Hematopoietic multipotent progenitor cell treated with erythropoietin and hydrocortisone succinate and interleukin-3 and kit ligand, for 15 days (in vitro differentiated cells): ENCODE measurements around the gene LGALS1.
"Not testable (repeated sequence)": the region's sequence is repeated elsewhere in the genome, so short reads cannot be mapped to it uniquely, and the experiment has no call there.

ENCODE experiments used
- DNase-seq: peaks from one replicate; pipeline ENCODE4 v3.0.0-alpha.2; 2015; ENCODE audit warnings: low spot score

The LGALS1 gene

DNA sequence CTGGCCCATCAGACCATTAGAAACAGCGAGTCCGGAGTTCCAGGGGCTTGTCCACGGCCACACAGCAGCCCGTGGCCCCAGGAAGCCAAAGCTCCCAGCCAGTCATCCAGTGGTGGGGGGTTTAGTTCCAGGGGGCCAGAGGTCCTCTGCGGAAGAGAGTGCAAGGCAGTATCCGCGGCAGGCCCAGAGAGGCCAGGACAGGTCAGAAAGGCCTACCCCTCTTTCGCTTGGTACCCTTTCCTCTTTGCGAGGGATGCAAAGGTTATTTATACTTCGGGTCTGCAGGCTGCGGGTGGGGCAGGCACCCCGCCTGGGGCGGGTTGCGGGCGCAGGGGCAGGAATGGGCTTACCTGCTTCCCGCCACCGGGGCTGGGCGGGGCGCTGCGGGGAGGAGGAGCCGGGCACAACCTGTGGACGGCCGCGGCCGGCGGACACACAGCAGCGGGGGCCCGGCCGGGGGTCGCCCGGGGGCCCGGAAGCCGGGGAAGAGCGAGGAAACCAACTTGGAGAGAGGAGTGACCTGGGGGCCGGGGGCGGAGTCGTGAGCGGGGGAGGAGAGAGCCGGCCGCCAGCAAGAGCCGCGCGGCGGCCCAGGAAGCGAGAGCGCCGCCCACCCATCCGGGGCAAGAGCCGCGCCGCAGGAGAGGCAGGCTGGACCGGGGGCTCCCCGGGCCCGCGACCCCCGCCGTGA, 36.2 kb upstream of the LGALS1 start, which contains the start of gene SH3BP1:
TSS of gene SH3BP1 (plus strand) at position 600 of the 691 bp plus-strand sequence. CDS start 119 bp downstream, outside the sequence.
- DNase-seq: no peak

DNA sequence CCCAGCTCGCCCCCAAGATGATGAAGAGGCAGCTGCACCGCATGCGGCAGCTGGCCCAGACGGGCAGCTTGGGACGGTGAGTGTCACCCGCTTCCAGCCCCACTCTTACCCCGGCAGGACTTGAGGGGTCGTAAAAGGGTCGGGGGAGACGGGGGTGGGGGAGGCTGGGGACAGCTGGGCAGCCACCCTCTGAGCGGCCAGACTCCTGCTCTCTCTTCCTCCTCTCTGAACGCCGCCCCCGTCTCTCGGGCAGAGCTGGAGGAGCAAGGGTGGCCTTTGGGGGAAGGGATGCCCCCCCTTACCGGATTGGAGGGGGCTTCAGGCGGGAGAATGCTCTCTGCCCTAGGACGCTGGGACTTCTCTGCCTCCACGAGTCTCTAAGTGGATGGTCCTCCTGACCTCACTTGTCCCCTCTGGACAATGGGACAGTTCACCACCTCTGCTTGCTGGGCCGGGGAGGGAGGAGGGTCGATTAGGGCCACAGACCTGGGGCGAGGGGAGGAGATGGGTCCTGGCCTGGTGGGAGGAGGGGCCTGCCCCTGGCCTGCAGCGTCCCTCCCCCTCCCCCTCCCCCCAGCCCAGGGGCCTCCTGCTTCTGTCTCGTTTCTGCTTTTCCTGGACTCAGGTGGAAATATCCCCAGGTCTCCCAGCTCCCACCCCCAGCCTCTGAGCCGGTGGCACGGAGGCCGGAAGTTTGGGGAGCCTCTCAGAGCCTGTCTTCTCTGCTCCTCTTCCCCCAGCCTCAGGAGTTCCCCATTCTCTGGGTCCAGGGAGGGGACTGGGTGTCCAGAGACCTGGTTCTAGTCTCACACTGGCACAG, 35.5 kb upstream of the LGALS1 start:
- DNase-seq: no peak

DNA sequence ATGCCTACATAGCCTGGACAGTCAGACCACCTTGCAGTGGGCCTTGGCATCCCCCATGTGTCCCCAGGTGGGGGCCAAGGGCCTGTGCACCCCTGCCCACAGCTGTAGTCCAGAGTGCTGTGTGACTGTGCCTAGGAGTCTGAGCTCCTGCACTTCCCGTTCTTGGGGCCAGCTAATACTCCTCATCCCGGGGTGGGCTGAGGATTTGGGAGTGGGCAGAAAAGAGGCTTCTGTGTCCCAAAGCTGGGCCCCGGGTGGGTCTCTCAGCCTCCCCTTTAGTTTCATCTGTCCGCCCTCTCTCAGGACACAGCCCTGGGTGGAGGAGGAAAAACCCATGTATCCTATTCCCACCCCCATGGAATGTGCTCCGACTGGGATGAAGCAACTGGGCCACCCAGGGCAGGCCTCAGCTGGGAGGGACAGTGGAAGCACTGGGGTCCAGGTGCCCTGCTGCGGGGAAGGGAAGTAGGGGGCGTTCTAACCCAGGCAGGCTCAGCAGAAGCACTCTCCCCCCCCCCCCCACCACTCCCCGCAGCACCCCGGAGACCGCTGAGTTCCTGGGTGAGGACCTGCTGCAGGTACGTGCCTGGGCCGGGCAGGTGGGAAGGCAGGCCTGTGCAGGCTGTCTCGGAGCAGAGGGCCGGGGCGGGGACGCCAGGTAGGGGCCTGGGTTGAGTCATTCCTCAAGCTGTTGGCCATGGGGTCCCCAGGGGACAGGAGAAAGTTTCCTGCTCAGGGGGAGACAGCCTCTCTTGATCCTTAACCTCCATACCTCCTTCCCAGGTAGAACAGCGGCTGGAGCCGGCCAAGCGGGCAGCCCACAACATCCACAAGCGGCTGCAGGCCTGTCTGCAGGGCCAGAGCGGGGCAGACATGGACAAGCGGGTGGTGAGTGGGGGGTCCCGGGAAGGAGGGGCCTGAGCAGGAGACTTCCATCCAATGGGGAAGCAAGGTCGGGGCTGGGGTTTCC, 34.6 kb upstream of the LGALS1 start:
- no peak for DNase-seq

DNA sequence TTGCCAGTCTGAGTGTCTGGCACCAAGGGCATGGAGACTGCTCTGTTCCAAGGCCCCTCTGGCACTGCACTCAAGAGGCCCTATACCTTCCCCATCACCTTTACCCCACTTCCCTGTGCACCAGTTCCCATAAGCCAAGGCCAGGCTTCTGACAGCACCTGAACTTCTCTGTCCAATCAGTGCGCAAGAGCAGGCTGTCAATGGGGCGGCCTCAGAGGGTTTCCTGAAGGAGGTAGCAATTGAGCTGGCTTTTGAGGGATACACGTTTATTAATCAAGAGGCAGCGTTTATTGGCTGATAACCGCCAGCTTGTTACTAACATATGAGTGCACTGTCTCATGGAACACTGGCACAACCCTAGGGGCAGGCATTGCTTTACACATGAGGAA, 33.9 kb upstream of the LGALS1 start:
- DNase-seq: no peak

DNA sequence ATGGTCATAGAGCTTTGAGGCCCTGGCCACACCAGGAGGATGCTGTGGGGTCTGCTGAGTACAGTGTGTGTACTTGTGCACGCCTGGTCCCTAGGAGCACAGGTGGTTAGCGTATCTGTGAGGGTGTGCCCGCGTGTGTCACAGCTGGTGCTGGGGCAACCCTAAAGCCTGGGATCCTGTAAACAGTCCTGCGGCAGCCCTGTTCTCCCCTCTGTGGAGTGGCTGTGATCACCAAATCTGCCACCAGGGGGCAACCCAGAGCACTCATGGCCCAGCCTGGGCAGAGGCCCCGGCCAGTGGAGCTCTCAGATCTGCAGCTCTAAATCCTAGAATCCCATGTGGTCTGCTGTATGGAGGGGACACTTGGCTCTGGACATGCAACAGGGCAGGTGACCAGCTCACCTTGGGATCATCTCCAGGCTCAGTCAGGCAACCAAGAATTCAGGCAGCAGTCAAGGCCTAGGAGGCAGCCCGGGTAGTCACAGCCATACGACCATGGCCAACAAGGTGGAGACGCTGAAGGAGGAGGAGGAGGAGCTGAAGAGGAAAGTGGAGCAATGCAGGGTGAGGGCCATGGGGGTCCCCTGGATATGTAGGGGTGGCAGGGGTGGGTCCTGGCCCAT, 32.1 kb upstream of the LGALS1 start:
- DNase-seq: peak; percentile 82

DNA sequence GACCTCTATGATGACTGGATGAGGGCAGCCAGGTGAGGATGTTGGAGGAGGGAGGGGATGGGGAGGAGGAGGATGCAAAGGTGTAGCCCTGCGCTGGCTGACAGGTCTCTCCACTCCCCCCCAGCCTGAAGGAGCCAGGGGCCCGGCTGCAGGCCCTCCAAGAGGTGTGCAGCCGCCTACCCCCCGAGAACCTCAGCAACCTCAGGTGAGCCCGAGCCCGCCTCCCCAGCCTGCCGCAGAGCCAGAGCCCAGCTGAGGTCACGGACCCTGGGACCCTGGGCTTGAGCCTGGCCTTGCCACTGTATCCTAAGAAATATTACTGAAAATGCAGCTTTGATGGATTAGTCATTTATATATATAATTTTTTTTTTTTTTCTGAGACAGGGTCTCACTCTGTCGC, 28.1 kb upstream of the LGALS1 start:
- no peak for DNase-seq

DNA sequence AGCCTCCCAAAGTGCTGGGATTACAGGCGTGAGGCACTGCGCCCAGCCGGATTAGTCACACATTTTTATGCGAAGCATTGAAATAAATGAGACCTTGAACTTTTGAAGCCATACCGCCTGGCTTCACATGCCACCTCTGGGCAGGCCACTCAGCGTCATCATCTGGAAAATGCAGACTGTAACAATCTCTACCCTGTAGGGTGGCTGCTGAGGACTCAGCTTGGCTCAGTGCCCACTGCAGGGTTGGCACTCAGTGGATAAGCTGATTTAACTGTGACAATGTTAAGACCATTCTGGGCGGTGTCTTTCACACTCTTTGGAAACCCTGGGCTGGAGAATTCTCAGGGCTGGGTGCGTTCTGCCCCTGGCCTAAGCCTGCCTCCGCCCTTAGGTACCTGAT, 27.5 kb upstream of the LGALS1 start:
- peak; percentile 80 for DNase-seq

DNA sequence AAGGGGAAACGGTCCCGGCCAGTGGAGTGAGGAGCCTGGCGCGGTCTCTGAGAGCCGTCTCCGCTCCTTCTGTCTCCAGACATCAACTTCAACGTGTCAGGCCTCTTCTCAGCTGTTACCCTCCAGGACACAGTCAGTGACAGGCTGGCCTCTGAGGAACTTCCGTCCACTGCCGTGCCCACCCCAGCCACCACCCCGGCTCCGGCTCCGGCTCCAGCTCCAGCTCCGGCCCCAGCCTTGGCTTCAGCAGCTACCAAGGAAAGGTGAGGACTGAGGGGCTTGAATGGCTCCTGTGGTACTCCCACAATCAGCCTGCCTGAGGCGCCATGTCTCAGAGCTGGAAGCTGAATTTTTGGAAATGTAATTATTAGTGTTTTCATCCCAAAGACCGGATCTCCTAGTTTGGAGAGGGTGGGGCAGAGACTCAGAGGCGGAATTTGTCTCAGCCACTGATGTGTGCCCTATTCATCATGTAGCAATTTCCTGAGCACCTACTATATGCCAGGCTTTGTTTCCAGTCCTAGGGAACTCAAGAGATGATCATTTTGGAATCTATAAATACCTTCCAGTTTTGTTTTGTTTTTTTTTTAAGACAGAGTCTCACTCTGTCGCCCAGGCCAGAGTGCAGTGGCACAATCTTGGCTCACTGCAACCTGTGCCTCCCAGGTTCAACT, 24.8 kb upstream of the LGALS1 start:
- no peak for DNase-seq

DNA sequence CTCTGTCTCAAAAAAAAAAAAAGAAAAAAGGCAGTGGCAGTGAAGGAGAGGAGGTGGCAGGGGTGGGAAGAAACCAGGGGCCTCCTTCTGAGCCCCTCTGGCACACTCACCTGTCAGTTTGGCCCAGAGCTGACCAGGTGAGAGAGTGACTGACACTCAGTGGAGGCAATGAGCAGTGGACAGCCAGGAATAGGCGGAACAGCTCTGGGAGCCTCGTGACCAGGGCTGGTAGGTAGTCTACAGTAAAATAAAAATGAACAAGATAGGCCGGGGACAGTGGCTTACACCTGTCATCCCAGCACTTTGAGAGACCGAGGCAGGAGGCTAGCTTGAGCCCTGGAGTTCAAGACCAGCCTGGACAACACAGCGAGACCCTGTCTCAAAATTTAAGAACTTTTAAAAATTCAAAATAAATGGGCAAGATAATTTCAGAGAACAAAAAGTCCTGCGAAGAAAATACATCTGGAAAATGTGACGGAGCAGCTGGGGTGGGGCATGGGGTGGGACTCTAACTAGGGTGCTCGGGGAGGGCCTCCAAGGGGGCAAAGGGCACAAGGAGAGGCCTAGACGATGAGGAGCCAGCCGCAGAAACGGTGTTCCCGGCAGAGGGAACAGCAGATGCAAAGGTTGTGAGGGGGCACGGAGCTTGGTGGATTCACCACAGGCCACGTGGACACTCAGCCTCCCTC, 20.7 kb upstream of the LGALS1 start:
- no peak for DNase-seq

DNA sequence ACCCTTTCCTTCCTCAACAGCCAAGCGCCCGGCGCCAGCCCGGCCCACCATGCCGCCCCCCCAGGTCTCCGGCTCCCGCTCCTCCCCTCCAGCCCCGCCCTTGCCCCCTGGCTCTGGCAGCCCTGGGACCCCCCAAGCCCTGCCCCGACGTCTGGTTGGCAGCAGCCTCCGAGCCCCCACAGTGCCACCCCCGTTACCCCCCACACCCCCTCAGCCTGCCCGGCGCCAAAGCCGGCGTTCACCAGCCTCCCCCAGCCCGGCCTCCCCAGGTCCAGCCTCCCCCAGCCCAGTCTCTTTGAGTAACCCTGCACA, 20.2 kb upstream of the LGALS1 start:
- DNase-seq: no peak

DNA sequence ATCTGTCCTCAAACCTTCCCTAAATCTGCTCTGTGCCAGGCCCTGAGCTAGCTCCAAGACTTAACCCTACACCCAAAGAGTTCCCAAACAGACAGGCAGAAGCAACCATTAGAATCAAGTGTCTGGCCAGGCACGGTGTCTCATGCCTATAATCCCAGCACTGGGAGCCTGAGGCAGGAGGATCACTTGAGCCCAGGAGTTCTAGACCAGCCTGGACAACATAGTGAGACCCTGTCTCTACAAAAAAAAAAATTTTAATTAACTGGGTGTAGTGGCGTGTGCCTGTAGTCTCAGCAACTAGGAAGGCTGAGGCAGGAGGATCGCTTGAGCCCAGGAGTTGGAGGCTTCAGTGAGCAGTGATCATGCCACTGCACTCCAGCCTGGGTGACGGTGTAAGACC, 18.9 kb upstream of the LGALS1 start:
- not testable (repeated sequence) for DNase-seq

DNA sequence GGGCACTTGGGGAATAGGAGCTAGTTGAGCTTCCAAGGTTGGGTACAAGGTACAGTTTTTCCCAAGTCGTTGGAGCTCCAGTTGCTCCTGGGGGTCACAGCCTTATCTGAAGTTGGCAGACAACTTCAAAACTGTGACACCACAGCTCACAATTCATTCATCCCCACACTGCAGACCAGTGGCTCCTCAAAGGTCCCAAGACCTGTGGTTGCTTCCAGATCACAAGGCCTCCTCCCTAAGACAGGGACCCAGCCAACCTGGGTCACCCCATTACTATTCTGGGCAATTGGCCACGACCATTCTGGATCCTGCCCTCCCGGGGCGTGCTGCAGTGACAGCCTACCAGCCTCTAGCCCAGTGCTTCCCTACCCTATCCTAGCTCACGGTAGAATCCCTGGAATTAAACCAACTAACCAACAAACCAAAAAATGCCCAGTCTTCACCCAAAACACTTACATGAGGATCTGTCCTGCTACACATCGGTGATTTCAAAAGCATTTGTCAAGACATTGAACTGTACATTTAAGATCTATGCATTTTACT, 17.8 kb upstream of the LGALS1 start:
- DNase-seq: no peak

DNA sequence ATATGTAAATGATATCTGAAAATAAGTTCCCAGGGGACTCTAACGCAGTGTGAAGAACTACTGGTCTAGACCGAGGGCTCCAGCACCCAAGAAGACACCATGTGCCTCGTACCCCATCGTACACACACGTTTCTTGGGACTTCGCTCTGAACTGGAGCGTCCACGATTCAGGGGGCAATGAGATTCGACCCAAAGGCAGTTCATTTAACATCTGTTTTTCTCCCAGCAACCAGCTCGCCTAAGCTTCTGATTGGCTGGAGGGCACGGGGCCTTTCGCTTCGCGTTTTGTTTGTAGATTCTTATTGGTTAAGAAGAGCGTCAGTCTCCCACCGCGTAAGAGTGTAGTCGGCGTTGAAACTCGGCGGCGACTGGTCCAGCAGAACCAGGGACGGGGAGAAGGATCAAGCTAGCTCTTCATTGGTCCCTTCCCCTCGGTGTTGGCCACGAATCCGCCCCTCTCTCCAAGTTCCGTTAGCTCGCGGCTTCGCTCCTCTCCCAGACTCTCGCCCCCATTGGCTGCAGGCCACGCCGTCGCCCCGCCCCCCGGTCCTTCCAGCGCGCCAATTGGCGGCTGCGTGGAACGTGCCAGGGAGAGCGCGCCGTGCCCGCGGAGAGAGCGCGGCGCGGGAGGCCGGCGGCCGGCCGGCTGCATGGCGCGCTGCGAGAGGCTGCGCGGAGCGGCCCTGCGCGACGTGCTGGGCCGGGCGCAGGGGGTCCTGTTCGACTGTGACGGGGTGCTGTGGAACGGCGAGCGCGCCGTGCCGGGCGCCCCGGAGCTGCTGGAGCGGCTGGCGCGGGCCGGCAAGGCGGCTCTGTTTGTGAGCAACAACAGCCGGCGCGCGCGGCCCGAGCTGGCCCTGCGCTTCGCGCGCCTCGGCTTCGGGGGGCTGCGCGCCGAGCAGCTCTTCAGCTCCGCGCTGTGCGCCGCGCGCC, 17.0 kb upstream of the LGALS1 start, which contains the start of gene PDXP:
TSS of gene PDXP (plus strand) at position 591 of the 933 bp plus-strand sequence. CDS start at position 651, 60 bp downstream.
- peak; percentile 98 for DNase-seq

DNA sequence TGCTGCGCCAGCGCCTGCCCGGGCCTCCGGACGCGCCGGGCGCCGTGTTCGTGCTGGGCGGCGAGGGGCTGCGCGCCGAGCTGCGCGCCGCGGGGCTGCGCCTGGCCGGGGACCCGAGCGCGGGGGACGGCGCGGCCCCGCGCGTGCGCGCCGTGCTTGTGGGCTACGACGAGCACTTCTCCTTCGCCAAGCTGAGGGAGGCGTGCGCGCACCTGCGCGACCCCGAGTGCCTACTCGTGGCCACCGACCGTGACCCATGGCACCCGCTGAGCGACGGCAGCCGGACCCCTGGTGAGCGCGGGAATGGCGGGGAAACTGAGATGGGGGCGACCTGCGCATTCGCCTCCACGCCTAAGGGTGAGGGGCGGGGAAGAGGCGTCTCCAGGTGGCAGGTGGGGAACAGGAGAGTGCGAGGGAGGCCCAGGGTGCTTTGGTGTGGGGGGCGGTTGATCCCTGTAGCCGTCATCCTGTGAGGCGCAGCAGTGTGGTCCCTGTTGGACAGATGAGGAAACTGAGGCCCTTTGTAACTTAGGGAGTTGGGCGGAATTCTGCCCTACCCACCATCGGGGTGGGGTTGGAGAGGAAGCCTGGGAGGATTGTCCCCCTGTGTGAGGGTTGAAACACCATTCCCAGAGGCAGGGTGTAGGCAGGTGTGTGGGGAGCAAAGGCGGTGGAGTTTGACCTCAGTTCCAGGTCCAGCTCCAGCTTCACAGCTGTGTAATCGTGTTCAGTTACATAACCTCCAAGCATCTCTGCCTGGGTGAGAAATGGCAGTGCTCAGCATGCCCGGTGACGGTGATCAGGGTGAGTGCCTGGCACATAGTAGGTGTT, 16.2 kb upstream of the LGALS1 start:
- no peak for DNase-seq

DNA sequence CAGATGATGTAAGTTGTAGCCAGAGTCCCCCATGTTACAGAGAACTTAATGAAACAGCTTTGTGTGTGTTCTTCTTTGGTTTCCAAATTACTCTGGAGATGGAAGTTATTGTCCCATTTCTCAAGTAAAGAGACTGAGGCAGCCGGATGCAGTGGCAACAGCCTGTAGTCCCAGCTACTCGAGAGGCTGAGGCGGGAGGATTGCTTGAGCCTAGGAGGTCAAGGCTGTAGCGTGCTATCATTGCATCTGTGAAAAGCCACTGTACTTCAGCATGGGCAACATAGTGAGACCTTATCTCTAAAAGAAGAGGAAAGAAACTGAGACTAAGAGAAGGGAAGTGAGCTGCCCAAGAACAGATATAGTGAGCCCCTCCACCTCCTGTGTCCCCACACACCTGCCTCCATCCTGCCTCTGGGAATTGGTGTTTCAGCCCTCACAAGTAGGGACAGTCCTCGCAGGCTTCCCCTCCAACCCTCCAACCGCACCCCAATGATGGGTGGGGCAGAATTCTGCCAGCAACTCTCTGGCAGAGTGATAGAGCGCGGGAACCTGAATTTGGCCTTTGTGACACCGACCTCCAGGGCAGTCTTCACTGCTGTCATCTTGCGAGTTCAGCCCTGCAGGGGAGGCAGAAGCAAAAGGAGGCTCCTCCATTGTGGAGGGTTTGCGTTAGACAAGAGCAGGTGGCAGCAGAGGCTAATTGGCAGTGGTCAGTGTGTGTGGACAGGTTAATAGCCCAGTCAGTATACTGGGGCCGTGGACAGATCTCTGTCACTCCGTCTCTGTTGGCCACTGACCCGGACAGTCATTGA, 15.3 kb upstream of the LGALS1 start:
- DNase-seq: peak; percentile 53

DNA sequence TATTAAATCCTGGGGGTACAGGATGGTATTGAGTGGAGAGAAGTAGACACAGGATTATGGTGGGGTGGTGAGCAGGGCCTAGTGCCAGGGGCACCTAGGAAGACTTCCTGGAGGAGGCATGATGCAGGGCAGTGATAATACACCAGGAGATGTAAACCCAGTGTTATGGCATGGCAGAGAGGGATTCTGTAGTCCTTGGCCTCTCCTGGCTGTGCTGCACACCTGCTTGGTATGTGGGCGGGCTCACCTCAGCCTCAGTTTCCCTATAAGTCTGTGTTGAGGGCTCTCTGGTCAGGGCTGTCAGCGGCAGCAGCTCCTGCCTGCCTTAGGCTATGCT, 14.8 kb upstream of the LGALS1 start:
- no peak for DNase-seq

DNA sequence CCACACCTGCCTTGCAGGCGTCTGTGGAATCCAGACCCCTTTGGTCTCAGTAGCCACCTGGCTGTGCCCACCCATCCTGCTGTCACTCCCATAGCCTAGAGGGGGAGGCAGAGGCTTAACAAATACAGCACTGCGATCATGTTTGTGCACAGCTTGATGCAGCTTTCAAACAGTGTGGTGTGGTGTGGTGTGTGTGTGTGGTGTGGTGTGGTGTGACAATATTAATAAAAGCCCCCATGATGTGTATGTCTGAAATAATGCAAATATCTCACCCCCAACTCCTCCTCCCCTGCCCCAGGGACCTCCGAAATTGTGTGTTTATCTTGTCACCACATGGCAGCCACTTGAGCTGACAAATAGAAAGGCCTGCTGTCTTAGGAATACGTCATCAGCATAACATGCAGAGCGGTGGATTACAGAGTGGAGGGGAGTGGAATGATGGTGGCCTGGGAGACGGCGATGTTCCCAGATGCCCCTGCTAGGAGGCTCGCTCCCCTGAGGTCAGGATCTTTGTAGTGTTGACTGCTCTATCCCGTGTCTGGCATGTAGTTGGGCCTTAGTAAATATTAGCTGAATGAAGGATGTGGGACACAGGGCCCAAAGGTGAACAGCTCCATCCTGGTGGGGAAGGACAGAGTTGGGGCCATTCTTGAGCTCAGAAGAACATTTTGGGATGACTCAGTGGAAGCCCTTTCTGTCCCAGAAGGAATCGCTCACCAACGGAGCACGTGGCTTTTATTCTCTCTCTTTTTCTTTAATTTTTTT, 14.1 kb upstream of the LGALS1 start:
- DNase-seq: no peak
